ENCODE measurements around the gene HIVEP2. TPM values are rescaled to one million over a fixed set of nuclear protein-coding genes. Genes with fewer than 3 reads are reported as not detected.

Gene HIVEP2
- total and polyA plus RNA-seq, 2 donors (not counting 3 experiments of a cell fraction or from before 2014, with no cell fraction given), result 1.3 to 4.7 TPM

DNA sequence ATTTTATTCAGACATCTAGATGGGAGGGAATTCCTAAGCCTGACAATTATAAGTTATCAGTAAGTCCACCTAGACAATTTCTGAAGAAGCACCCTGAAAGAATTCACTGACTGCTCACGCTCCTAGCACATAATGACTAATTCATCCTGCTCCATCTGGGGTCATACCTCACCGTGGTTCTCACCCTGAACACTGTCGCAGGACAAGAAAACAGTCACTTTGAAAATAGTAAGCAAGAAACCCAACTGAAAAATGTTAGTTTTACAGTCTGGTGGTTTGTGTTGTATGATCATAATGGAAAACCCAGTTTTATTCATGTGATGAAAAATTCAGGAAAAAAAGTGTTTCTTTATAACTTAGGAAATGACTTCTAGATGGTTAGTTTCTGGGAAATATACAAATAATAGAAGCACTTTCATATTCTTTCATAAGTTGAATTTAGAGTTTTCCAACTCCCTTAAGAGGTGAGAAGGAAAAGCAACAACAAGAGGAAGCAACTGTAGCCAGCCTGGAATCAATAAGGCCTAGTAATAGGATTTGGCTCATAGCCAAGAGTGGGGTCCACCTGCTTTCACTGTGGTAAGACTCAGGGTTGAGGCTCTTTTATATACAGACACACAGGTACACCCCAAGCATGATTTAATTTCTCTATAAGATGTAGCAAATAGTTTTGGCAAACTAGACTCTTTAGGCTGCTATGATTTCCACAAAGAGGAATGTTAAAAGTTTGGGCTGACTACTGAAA, 94.1 kb downstream of the HIVEP2 start:
- ChIA-PET CTCF (no interaction called here), POLR2A (no interaction called here)
- Histone ChIP-seq H3K9me1 (replicated peaks; ENCODE audit: control insufficient read depth, extremely low read depth, insufficient read depth, low read length) (no peaks in the 10 kb centered on the region), H3K4me1 (ENCODE audit: control insufficient read depth, extremely low read depth, insufficient read depth, low read length) (peaks cover 31% of the 10 kb centered on the region), H4K20me1 (replicated peaks; ENCODE audit: control insufficient read depth, extremely low read depth, insufficient read depth, low read length) (no peaks in the 10 kb centered on the region), H3K9me3 (replicated peaks; ENCODE audit: control insufficient read depth, insufficient read depth, low read length) (no peaks in the 10 kb centered on the region), H3K79me2 (ENCODE audit: control insufficient read depth, insufficient read depth, low read length) (no peaks in the 10 kb centered on the region), H3K9ac (replicated peaks; ENCODE audit: extremely low read depth, insufficient read depth, low read length) (no peak overlapping the region), H3K4me3 (replicated peaks in 1 of 3; ENCODE audit: insufficient read depth in 1 of 3, low read depth in 1 of 3, low read length in 3 of 3) (no peak overlapping the region), H3K4me2 (ENCODE audit: insufficient read depth, low read length) (no peak overlapping the region), H3K27me3 (ENCODE audit: control insufficient read depth in 2 of 2, insufficient read depth in 2 of 2, low read length in 2 of 2) (no peaks in the 10 kb centered on the region), H3K36me3 (ENCODE audit: control insufficient read depth in 2 of 2, extremely low read depth in 1 of 2, insufficient read depth in 2 of 2, low read length in 2 of 2) (no peaks in the 10 kb centered on the region), H2AFZ (ENCODE audit: low read depth, low read length) (no peak overlapping the region), H3K27ac (ENCODE audit: insufficient read depth, low read depth, low read length) (no peak overlapping the region)
- intact Hi-C loops (cut with micrococcal nuclease) (no loop called here), dilution Hi-C loops (cut with MboI; ENCODE audit: extremely low pct_ligation_motif_present, low sequenced_read_pairs) (no loop called here)
- TF ChIP-seq POLR2A (IDR thresholded peaks at IDR 0.05; ENCODE audit: low read depth, low read length) (no peak), MYC (IDR thresholded peaks at IDR 0.05; ENCODE audit: low read depth, low read length) (no peak), GATA2 (IDR thresholded peaks at IDR 0.05; ENCODE audit: insufficient read depth, insufficient read length, low read depth, low read length) (no peak), POLR2AphosphoS5 (IDR thresholded peaks at IDR 0.05; ENCODE audit: insufficient read depth, low read depth, low read length) (no peak), JUN (IDR thresholded peaks at IDR 0.05; ENCODE audit: borderline replicate concordance, insufficient read depth, insufficient read length, low read depth) (no peak), FOS (IDR thresholded peaks at IDR 0.05; ENCODE audit: borderline replicate concordance, insufficient read depth, low read length) (no peak), EZH2 (IDR thresholded peaks at IDR 0.05; ENCODE audit: borderline replicate concordance, low read depth, low read length, severe bottlenecking) (no peak)
- TF ChIP-seq, protein P1, sequence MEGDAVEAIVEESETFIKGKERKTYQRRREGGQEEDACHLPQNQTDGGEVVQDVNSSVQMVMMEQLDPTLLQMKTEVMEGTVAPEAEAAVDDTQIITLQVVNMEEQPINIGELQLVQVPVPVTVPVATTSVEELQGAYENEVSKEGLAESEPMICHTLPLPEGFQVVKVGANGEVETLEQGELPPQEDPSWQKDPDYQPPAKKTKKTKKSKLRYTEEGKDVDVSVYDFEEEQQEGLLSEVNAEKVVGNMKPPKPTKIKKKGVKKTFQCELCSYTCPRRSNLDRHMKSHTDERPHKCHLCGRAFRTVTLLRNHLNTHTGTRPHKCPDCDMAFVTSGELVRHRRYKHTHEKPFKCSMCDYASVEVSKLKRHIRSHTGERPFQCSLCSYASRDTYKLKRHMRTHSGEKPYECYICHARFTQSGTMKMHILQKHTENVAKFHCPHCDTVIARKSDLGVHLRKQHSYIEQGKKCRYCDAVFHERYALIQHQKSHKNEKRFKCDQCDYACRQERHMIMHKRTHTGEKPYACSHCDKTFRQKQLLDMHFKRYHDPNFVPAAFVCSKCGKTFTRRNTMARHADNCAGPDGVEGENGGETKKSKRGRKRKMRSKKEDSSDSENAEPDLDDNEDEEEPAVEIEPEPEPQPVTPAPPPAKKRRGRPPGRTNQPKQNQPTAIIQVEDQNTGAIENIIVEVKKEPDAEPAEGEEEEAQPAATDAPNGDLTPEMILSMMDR (IDR thresholded peaks at IDR 0.05; ENCODE audit: extremely low read depth in 1 of 2, insufficient read depth in 1 of 2, low read depth in 1 of 2, low read length in 2 of 2), result no peak
- TF ChIP-seq, protein P2, sequence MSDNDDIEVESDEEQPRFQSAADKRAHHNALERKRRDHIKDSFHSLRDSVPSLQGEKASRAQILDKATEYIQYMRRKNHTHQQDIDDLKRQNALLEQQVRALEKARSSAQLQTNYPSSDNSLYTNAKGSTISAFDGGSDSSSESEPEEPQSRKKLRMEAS (IDR thresholded peaks at IDR 0.05; ENCODE audit: insufficient read depth, insufficient read length), result no peak
- peak; percentile 59 for DNase-seq (ENCODE audit: low read depth, low spot score)
- FAIRE-seq, result no peak
- BruUV-seq (replicated peaks), result no TSS peak
